GM23338 (cell line): ENCODE data around the gene TTLL9. TPM values are rescaled to one million over a fixed set of nuclear protein-coding genes. Genes with fewer than 3 reads are reported as not detected.

Source experiments
- ATAC-seq: fragments of 200-7000 bp; cut with Tn5 transposase; 3 replicates; pipeline ENCODE4 v1.9.1; 2020
- DNase-seq: peaks from one replicate; pipeline ENCODE4 v3.0.0-alpha.2; 2015; ENCODE audit warnings: low spot score
- H2AFZ ChIP-seq: fragments of 200-600 bp; sonication (generic); 2 replicates; pipeline ENCODE4 v1.8.0; 2016; ENCODE audit warnings: antibody characterized with exemption, mild to moderate bottlenecking, moderate library complexity
- H3F3A ChIP-seq: fragments of 200-600 bp; sonication (generic); replicated peaks from 2 replicates; pipeline ENCODE4 v1.8.0; 2017; ENCODE audit warnings: antibody characterized with exemption, mixed run types, low read depth
- H3K27ac ChIP-seq: fragments of 200-600 bp; sonication (generic); 2 replicates; pipeline ENCODE4 v1.6.1; 2016; ENCODE audit warnings: low read depth
- H3K27me3 ChIP-seq: fragments of 200-600 bp; sonication (generic); 2 replicates; pipeline ENCODE4 v1.8.0; 2016; ENCODE audit warnings: mild to moderate bottlenecking, mixed run types, moderate library complexity; ENCODE audit not compliant: insufficient read depth
- H3K36me3 ChIP-seq: fragments of 200-600 bp; sonication (generic); 2 replicates; pipeline ENCODE4 v1.8.0; 2016; ENCODE audit warnings: mild to moderate bottlenecking; ENCODE audit not compliant: insufficient read depth
- H3K4me1 ChIP-seq: fragments of 200-600 bp; sonication (generic); 2 replicates; pipeline ENCODE4 v1.8.0; 2016; ENCODE audit warnings: mild to moderate bottlenecking, moderate library complexity; ENCODE audit not compliant: insufficient read depth
- H3K4me2 ChIP-seq: fragments of 200-600 bp; sonication (generic); 2 replicates; pipeline ENCODE4 v1.7.1; 2017; ENCODE audit warnings: mixed run types
- H3K4me3 ChIP-seq: fragments of 200-600 bp; sonication (generic); 2 replicates; pipeline ENCODE4 v1.6.1; 2016; ENCODE audit warnings: mixed run types
- H3K79me2 ChIP-seq: fragments of 200-600 bp; sonication (generic); replicated peaks from 2 replicates; pipeline ENCODE4 v1.8.0; 2017; ENCODE audit warnings: mild to moderate bottlenecking; ENCODE audit not compliant: insufficient read depth
- H3K9me2 ChIP-seq: fragments of 200-600 bp; sonication (generic); 2 replicates; pipeline ENCODE4 v1.8.0; 2017; ENCODE audit not compliant: insufficient read depth
- H4K20me1 ChIP-seq: fragments of 200-600 bp; sonication (generic); replicated peaks from 2 replicates; pipeline ENCODE4 v1.8.0; 2017; ENCODE audit warnings: mild to moderate bottlenecking; ENCODE audit not compliant: insufficient read depth
- H3K27ac Mint-ChIP-seq: 2 replicates; pipeline ENCODE4 v1.8.0; 2020; ENCODE audit warnings: inconsistent platforms, mild to moderate bottlenecking, moderate library complexity, mixed read lengths
- H3K27me3 Mint-ChIP-seq: 3 replicates; pipeline ENCODE4 v1.8.0; 2022; ENCODE audit warnings: low read depth, mild to moderate bottlenecking, moderate library complexity, mixed read lengths, inconsistent platforms; ENCODE audit not compliant: insufficient read depth, poor library complexity
- H3K36me3 Mint-ChIP-seq: 3 replicates; pipeline ENCODE4 v1.8.0; 2021; ENCODE audit warnings: low read depth, mild to moderate bottlenecking, inconsistent platforms, moderate library complexity, mixed read lengths
- H3K4me1 Mint-ChIP-seq: 3 replicates; pipeline ENCODE4 v1.8.0; 2020; ENCODE audit warnings: mild to moderate bottlenecking, inconsistent platforms, mixed read lengths
- H3K4me3 Mint-ChIP-seq: 3 replicates; pipeline ENCODE4 v1.8.0; 2021; ENCODE audit warnings: moderate library complexity, mild to moderate bottlenecking, inconsistent platforms, mixed read lengths
- H3K9me3 Mint-ChIP-seq: 3 replicates; pipeline ENCODE4 v1.8.0; 2020; ENCODE audit warnings: moderate library complexity, mild to moderate bottlenecking, inconsistent platforms, mixed read lengths
- CREB1 ChIP-seq: fragments of 250-450 bp; sonication (Bioruptor Pico); IDR thresholded peaks from 2 replicates; pipeline ENCODE4 v1.5.0; 2020; ENCODE audit warnings: low read depth, mild to moderate bottlenecking, moderate library complexity
- EZH2 ChIP-seq: fragments of 200-600 bp; sonication (generic); IDR thresholded peaks from one replicate; pipeline ENCODE4 v1.8.0; 2017; ENCODE audit warnings: antibody characterized with exemption, mild to moderate bottlenecking, low read depth; ENCODE audit not compliant: unreplicated experiment
- EZH2phosphoT487 ChIP-seq: fragments of 200-600 bp; sonication (generic); IDR thresholded peaks from one replicate; pipeline ENCODE4 v1.8.1; 2018; ENCODE audit warnings: antibody characterized with exemption; ENCODE audit not compliant: unreplicated experiment
- JUNB ChIP-seq: IDR thresholded peaks from one replicate; pipeline ENCODE4 v1.6.1; 2016; ENCODE audit warnings: antibody characterized with exemption; ENCODE audit not compliant: unreplicated experiment
- REST ChIP-seq: IDR thresholded peaks from one replicate; pipeline ENCODE4 v1.6.1; 2018; ENCODE audit warnings: antibody characterized with exemption; ENCODE audit not compliant: unreplicated experiment
- STAT1 ChIP-seq: IDR thresholded peaks from one replicate; pipeline ENCODE4 v1.6.1; 2016; ENCODE audit warnings: antibody characterized with exemption; ENCODE audit not compliant: unreplicated experiment
- ZNF114 ChIP-seq: fragments of 250-450 bp; sonication (Bioruptor Pico); IDR thresholded peaks from 2 replicates; pipeline ENCODE4 v1.5.0; 2020; ENCODE audit warnings: mild to moderate bottlenecking, moderate library complexity
- ZNF331 ChIP-seq: fragments of 250-450 bp; sonication (Bioruptor Pico); IDR thresholded peaks from 2 replicates; pipeline ENCODE4 v1.5.0; 2020; ENCODE audit warnings: low read depth, mild to moderate bottlenecking, moderate library complexity
- polyA plus RNA-seq: library from polyadenylated mRNA; unstranded; fragments of >200 nt; fragmentation: Nextera tagmentation; extraction: Ambion mirVana; gene quantifications from 2 replicates; pipeline ENCODE4 v1.2.1, GENCODE V29; 2016
- total RNA-seq: library from RNA; depleted of rRNA; stranded (reverse); fragments of >200 nt; shearing (Covaris generic); gene quantifications from 2 replicates; pipeline ENCODE4 v1.2.3, GENCODE V29; 2014
- TF ChIP-seq, protein P1 (sequence below), 2 experiments: fragments of 200-600 bp in 1 of 2; sonication (generic) in 1 of 2; conservative IDR thresholded peaks; 2 replicates each; pipeline versions ENCODE4 v1.5.1 to v1.6.1; 2016 to 2017; ENCODE audit warnings: antibody characterized with exemption in 2 of 2, low read depth in 2 of 2, mild to moderate bottlenecking in 2 of 2, moderate library complexity in 1 of 2
- TF ChIP-seq, protein P2 (sequence below): IDR thresholded peaks from 2 replicates; pipeline ENCODE4 v1.6.1; 2016; ENCODE audit warnings: antibody characterized with exemption

TTLL9 gene
- total and polyA plus RNA-seq, 2 experiments from 2014 or later, result not detected

- H3K4me3 Mint-ChIP-seq, result no peak overlapping the region
- DNase-seq, result no peak
- peaks cover 42% of the 10 kb centered on the region; the same call in 2 of the 3 replicates for H3K9me3 Mint-ChIP-seq
- no peak for TF ChIP-seq CREB1 (CRISPR knock-in tag)
- TF ChIP-seq, protein P1, sequence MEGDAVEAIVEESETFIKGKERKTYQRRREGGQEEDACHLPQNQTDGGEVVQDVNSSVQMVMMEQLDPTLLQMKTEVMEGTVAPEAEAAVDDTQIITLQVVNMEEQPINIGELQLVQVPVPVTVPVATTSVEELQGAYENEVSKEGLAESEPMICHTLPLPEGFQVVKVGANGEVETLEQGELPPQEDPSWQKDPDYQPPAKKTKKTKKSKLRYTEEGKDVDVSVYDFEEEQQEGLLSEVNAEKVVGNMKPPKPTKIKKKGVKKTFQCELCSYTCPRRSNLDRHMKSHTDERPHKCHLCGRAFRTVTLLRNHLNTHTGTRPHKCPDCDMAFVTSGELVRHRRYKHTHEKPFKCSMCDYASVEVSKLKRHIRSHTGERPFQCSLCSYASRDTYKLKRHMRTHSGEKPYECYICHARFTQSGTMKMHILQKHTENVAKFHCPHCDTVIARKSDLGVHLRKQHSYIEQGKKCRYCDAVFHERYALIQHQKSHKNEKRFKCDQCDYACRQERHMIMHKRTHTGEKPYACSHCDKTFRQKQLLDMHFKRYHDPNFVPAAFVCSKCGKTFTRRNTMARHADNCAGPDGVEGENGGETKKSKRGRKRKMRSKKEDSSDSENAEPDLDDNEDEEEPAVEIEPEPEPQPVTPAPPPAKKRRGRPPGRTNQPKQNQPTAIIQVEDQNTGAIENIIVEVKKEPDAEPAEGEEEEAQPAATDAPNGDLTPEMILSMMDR (conservative IDR thresholded peaks at IDR 0.05; ENCODE audit: low read depth in 2 of 2), result no peak
- TF ChIP-seq EZH2phosphoT487, result no peak
- TF ChIP-seq STAT1, result no peak
- no peak for TF ChIP-seq ZNF331 (CRISPR knock-in tag)
- TF ChIP-seq EZH2, result no peak
- no peak for TF ChIP-seq REST
- no peak for TF ChIP-seq ZNF114 (CRISPR knock-in tag)
- TF ChIP-seq, protein P2, sequence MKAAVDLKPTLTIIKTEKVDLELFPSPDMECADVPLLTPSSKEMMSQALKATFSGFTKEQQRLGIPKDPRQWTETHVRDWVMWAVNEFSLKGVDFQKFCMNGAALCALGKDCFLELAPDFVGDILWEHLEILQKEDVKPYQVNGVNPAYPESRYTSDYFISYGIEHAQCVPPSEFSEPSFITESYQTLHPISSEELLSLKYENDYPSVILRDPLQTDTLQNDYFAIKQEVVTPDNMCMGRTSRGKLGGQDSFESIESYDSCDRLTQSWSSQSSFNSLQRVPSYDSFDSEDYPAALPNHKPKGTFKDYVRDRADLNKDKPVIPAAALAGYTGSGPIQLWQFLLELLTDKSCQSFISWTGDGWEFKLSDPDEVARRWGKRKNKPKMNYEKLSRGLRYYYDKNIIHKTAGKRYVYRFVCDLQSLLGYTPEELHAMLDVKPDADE, result no peak
- no peak for TF ChIP-seq JUNB
- Histone ChIP-seq H2AFZ (no peak overlapping the region), H3K4me3 (no peak overlapping the region), H3K27me3 (peaks cover 55% of the 10 kb centered on the region), H3K79me2 (no peaks in the 10 kb centered on the region), H3K36me3 (no peaks in the 10 kb centered on the region), H3K4me1 (peaks cover 21% of the 10 kb centered on the region; the same call in 1 of the 2 replicates), H3K9me2 (no peaks in the 10 kb centered on the region), H3F3A (peaks cover 26% of the 10 kb centered on the region), H3K4me2 (no peak overlapping the region), H3K27ac (no peak overlapping the region), H4K20me1 (no peaks in the 10 kb centered on the region; the same call in none of the 2 replicates)
- no peak overlapping the region for H3K27ac Mint-ChIP-seq
- H3K36me3 Mint-ChIP-seq, result no peaks in the 10 kb centered on the region; the same call in 2 of the 3 replicates
- H3K4me1 Mint-ChIP-seq, result peaks cover 11% of the 10 kb centered on the region; the same call in 2 of the 3 replicates
- peaks cover 34% of the 10 kb centered on the region for H3K27me3 Mint-ChIP-seq
- no peak for ATAC-seq
Observed at GRCh38 chr20:31863296-31864085, 6.9 kb upstream of the TTLL9 start.
